AG10803 (cell line): Measurements from ENCODE around the gene SMARCA2.

Source experiments
- DNase-seq: peaks from one replicate; pipeline ENCODE4 v3.0.0; 2010; ENCODE audit warnings: low read depth
- H3K4me3 ChIP-seq: 2 replicates; pipeline ENCODE4 v1.5.1; 2011; ENCODE audit warnings: mild to moderate bottlenecking, low read length, control low read depth
- TF ChIP-seq, protein P1 (sequence below): conservative IDR thresholded peaks from 2 replicates; pipeline ENCODE4 v1.5.1; 2011; ENCODE audit warnings: mild to moderate bottlenecking, low read length, control low read depth, inconsistent platforms

The SMARCA2 gene

DNA sequence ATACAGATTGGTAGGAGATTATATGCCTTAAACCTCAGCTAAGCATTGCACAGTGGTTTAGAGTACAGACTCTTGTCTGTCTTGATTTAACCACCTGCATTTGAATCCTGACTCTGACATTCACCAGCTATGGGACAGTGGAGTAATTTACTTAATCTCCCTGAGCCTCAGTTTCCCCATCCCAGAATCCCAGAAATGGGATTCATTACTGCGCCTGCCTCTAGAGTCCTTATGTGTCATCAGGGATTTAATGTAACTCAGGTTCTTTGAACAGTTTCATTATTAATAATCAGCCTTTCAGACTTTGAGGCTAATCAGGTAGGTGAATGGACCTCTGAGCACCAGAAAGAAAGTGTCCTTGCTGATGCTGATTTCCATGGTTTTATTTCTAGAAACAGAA is 149.1 kb downstream of the SMARCA2 start:
- DNase-seq = no peak
- H3K4me3 ChIP-seq = no peak overlapping the region
- TF ChIP-seq, protein P1, sequence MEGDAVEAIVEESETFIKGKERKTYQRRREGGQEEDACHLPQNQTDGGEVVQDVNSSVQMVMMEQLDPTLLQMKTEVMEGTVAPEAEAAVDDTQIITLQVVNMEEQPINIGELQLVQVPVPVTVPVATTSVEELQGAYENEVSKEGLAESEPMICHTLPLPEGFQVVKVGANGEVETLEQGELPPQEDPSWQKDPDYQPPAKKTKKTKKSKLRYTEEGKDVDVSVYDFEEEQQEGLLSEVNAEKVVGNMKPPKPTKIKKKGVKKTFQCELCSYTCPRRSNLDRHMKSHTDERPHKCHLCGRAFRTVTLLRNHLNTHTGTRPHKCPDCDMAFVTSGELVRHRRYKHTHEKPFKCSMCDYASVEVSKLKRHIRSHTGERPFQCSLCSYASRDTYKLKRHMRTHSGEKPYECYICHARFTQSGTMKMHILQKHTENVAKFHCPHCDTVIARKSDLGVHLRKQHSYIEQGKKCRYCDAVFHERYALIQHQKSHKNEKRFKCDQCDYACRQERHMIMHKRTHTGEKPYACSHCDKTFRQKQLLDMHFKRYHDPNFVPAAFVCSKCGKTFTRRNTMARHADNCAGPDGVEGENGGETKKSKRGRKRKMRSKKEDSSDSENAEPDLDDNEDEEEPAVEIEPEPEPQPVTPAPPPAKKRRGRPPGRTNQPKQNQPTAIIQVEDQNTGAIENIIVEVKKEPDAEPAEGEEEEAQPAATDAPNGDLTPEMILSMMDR = no peak

DNA sequence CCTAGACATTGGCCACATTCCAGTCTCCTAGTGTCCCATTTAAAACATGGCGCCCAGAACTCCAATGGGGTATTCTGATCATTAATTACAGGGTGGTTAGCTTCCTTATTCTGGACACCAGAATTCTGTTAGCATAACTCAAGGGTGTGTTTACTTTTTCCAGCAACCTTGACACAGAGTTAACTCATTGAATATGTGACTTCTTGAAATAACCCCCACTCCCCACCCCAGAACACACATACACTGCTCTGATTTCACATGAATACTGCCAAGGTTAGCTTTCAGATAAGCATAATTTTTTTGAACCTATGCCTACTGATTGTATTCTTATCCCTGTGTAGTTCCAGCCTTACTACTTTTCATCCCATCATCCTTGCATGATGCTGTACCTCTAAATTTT is 151.1 kb downstream of the SMARCA2 start:
- DNase-seq = no peak
- TF ChIP-seq, protein P1 = no peak
- no peak overlapping the region for H3K4me3 ChIP-seq

DNA sequence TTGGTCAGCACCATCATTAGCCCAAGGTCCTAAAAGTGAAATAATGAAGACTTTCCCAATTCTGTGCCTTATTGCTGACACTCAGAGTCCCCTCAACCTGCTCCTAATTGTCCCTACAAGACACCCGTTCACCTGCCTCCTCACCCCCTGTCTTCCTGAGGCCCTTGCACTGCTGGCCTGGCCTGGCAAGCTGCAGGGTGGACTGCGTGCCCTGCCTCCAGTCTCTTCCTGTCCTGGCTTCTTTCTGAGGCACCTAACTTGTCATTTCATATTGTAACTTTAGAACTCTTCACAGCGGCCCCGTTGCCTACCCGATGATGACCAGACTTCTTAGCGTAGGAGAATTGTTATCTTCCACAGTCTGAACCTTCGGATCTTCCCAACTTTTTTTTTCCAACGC is 153.9 kb downstream of the SMARCA2 start:
- no peak overlapping the region for H3K4me3 ChIP-seq
- no peak for DNase-seq
- TF ChIP-seq, protein P1 = no peak

DNA sequence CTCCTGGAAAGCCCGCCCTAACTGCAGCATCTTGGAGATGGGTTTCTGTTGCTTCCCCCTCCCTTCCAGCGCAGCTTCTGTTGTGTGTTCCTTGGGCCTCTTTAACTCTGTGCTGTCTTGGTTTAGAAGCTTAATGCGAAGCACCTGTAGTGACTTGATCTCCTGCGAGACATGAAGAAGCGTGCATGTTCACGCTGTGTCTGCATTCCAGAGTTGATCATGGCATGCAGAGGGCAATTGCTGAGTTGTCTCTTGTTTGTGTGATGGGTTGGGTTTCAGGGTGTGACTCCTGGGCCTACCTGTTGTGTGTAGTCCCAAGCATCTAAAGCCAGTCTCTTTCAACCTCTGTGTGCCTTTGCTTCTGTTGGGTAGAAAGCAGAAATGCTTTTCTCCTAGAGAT is 155.6 kb downstream of the SMARCA2 start:
- TF ChIP-seq, protein P1 = no peak
- no peak overlapping the region for H3K4me3 ChIP-seq
- DNase-seq = no peak

DNA sequence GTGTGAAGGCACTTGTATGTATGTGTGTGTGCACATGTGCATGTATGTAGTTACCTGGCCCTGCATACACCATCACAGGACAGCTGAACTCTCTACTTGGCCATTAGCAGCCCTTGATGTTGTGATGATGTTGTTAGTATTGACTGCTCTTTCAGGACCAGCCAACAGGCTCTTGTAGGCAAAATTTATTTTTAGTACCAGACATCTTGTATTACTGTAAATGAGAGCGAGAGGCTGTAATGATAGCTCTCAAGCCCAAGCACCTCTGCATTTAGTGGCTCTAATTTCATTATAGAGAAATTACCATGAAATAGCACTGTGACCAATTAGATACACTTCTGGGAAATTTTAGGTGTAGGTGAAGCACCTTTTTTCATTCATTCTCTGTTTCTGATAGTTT is 158.0 kb downstream of the SMARCA2 start:
- H3K4me3 ChIP-seq = no peak overlapping the region
- DNase-seq = no peak
- TF ChIP-seq, protein P1 = no peak

DNA sequence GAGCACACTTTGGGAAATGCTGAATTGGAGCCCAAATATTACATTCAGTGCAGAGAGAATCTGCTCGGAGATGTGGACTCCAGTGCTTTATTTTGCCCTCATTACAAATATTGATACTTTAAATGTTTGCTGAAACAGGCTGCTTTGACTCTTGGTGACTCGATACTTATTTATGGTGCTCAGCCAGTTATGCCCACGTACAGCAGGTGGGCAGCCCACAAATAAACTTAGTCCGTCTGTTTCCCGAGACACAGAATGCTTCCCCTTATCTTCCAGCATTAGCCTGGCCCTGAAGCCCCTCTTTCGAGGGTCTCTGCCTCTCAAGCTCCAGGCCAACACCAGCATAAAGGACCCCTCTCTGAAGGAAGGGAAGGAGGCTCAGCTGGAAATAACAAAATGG is 158.7 kb downstream of the SMARCA2 start:
- TF ChIP-seq, protein P1 = no peak
- no peak overlapping the region for H3K4me3 ChIP-seq
- DNase-seq = no peak

DNA sequence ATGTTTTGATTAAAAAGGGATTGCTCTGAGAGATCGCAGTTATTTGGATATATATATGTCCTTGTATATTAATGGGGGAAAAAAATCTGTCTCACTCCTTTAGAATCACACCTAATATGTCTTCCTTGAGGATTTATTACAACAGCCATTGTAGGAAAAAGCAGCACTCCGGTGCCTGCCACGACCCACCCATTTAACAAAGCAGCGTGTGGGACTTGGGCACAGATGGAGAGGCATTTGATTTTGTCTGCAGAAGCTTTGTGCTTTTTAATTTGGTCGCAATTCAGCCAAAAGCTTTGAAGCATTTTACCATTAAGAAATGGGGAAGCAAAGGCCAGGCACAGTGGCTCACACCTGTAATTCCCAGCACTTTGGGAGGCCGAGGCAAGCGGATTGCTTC is 159.2 kb downstream of the SMARCA2 start:
- TF ChIP-seq, protein P1 = no peak
- no peak for DNase-seq
- no peak overlapping the region for H3K4me3 ChIP-seq
